Spleen (tissue), 7 donors: ENCODE results near the gene IL1RAPL1.

ENCODE experiments used
- POLR2A ChIP-seq, 3 donors: fragments of 450-650 bp; IDR thresholded peaks; one replicate each; pipeline ENCODE4 v1.5.1; 2017; ENCODE audit warnings: antibody characterized with exemption in 3 of 3, mild to moderate bottlenecking in 1 of 3
- TF ChIP-seq, protein P1 (sequence below), 11 experiments: fragments of 200-600 bp in 7 of 11; fragments of 450-650 bp in 4 of 11; sonication (generic) in 4 of 11; IDR thresholded peaks in 8 of 11; conservative IDR thresholded peaks in 3 of 11; 1 replicate in 7 of 11; 2 replicates in 4 of 11; pipeline versions ENCODE4 v1.4.0 to v1.8.0; 2016 to 2021; ENCODE audit warnings: antibody characterized with exemption in 11 of 11, inconsistent platforms in 4 of 11, mild to moderate bottlenecking in 1 of 11
- donor health status: DM: no; HTN: no; CAD: no; lungs with moderate emphysema.
- donor health status: DM: no; HTN: no; CAD: no.
- donor health status: DM: no; HTN: no; CAD: no.

DNA sequence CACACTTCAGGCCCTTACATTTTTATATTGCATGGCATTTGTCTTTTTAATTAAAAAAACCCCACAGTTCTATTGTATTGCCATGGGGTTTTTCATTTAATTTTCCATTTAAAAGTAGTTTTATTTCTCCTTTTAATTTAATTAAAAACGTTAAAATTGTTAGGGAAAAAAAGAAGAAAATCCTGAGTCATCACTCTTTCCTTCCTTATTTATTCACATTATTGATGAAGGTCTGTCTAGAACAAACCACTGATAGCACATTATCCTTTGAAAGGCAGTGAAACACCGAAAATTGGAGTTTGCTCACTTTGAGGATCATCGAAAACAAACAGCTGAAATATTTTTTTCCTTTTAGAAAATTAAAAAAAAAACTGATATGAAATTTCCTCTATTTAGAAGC lies 868.5 kb downstream of the IL1RAPL1 start:
- TF ChIP-seq, protein P1, sequence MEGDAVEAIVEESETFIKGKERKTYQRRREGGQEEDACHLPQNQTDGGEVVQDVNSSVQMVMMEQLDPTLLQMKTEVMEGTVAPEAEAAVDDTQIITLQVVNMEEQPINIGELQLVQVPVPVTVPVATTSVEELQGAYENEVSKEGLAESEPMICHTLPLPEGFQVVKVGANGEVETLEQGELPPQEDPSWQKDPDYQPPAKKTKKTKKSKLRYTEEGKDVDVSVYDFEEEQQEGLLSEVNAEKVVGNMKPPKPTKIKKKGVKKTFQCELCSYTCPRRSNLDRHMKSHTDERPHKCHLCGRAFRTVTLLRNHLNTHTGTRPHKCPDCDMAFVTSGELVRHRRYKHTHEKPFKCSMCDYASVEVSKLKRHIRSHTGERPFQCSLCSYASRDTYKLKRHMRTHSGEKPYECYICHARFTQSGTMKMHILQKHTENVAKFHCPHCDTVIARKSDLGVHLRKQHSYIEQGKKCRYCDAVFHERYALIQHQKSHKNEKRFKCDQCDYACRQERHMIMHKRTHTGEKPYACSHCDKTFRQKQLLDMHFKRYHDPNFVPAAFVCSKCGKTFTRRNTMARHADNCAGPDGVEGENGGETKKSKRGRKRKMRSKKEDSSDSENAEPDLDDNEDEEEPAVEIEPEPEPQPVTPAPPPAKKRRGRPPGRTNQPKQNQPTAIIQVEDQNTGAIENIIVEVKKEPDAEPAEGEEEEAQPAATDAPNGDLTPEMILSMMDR (IDR thresholded peaks at IDR 0.05 in 8 of 11, conservative IDR thresholded peaks at IDR 0.05 in 3 of 11): no peak
- no peak for TF ChIP-seq POLR2A (IDR thresholded peaks at IDR 0.05)
